Keratinocyte (primary cell): ENCODE data around the gene SH2D6.

Source experiments
- EZH2 ChIP-seq: IDR thresholded peaks from one replicate; pipeline ENCODE4 v1.6.1; 2012; ENCODE audit warnings: inconsistent platforms, mild to moderate bottlenecking, low read length, moderate library complexity
- TF ChIP-seq, protein P1 (sequence below), 3 experiments: IDR thresholded peaks in 1 of 3; conservative IDR thresholded peaks in 1 of 3; optimal IDR thresholded peaks in 1 of 3; 2 replicates in 2 of 3; 3 replicates in 1 of 3; pipeline versions ENCODE3 to v1.5.1; 2011; ENCODE audit warnings: low read length in 3 of 3, mild to moderate bottlenecking in 3 of 3, moderate library complexity in 2 of 3, control low read depth in 1 of 3, inconsistent platforms in 1 of 3; ENCODE audit not compliant: insufficient read depth in 2 of 3; ENCODE audit errors: extremely low read depth in 1 of 3

DNA sequence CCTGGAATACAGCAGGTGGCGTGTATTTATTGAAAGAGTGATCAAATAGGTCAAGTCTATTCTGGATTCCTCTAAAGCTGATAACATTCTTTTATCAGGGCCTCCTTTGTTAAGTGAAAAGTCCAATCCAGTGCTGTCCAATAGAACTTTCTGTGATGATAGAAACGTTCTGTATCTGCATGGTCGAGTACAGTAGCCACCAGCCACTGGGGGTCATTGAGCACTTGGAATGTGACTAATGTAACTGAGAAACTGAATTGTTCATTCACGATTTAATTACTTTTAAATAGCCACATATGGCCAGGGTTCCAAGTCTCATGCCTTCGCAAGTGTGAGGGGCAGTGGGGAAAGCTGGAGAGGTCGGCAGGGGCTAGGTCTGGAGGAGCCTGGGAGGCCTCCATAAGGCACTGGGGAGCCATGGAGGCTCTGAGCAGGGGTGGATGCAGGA is 20.5 kb downstream of the SH2D6 start:
- TF ChIP-seq, protein P1, sequence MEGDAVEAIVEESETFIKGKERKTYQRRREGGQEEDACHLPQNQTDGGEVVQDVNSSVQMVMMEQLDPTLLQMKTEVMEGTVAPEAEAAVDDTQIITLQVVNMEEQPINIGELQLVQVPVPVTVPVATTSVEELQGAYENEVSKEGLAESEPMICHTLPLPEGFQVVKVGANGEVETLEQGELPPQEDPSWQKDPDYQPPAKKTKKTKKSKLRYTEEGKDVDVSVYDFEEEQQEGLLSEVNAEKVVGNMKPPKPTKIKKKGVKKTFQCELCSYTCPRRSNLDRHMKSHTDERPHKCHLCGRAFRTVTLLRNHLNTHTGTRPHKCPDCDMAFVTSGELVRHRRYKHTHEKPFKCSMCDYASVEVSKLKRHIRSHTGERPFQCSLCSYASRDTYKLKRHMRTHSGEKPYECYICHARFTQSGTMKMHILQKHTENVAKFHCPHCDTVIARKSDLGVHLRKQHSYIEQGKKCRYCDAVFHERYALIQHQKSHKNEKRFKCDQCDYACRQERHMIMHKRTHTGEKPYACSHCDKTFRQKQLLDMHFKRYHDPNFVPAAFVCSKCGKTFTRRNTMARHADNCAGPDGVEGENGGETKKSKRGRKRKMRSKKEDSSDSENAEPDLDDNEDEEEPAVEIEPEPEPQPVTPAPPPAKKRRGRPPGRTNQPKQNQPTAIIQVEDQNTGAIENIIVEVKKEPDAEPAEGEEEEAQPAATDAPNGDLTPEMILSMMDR (optimal IDR thresholded peaks at IDR 0.05 in 1 of 3, IDR thresholded peaks at IDR 0.05 in 1 of 3, conservative IDR thresholded peaks at IDR 0.05 in 1 of 3; ENCODE audit: extremely low read depth in 1 of 3, insufficient read depth in 2 of 3, low read length in 3 of 3): no peak
- no peak for TF ChIP-seq EZH2
